ENCODE measurements around the gene TRIP13.

TRIP13 gene

GRCh38 chr5:854966-855743 lies 37.5 kb upstream of the TRIP13 start:
- DNase-seq: no peak

- no peak for DNase-seq
Observed at GRCh38 chr5:855771-856530, 36.7 kb upstream of the TRIP13 start.

- DNase-seq: no peak
Observed at GRCh38 chr5:856531-857425, 35.9 kb upstream of the TRIP13 start.

- DNase-seq: no peak
Observed at GRCh38 chr5:858726-859125, 34.0 kb upstream of the TRIP13 start.

GRCh38 chr5:859391-859790 lies 33.3 kb upstream of the TRIP13 start:
- DNase-seq: no peak

GRCh38 chr5:859798-860296 lies 32.8 kb upstream of the TRIP13 start:
- DNase-seq: no peak

- DNase-seq: no peak
Observed at GRCh38 chr5:860506-861150, 32.1 kb upstream of the TRIP13 start.

GRCh38 chr5:861442-862366 lies 31.0 kb upstream of the TRIP13 start:
- DNase-seq: no peak

GRCh38 chr5:862367-863243 lies 30.1 kb upstream of the TRIP13 start:
- DNase-seq: no peak

- no peak for DNase-seq
Observed at GRCh38 chr5:863244-863805, 29.4 kb upstream of the TRIP13 start.

GRCh38 chr5:864492-865167 lies 28.1 kb upstream of the TRIP13 start:
- DNase-seq: no peak

GRCh38 chr5:865168-865521 lies 27.5 kb upstream of the TRIP13 start:
- DNase-seq: no peak

- DNase-seq: no peak
Observed at GRCh38 chr5:865771-866170, 26.9 kb upstream of the TRIP13 start.

GRCh38 chr5:867300-867870 lies 25.3 kb upstream of the TRIP13 start:
- DNase-seq: no peak

GRCh38 chr5:868428-869135 lies 24.1 kb upstream of the TRIP13 start:
- DNase-seq: no peak

GRCh38 chr5:870956-871355 lies 21.7 kb upstream of the TRIP13 start:
- no peak for DNase-seq

- no peak for DNase-seq
Observed at GRCh38 chr5:871596-872298, 20.9 kb upstream of the TRIP13 start.

GRCh38 chr5:872301-872700 lies 20.4 kb upstream of the TRIP13 start:
- no peak for DNase-seq

Data from stimulated activated CD4-positive, alpha-beta T cell treated with anti-CD3 and anti-CD28 coated beads, Interleukin-4, amount 100 ng/mL, for 24 hours (primary cell).